22Rv1 (cell line): ENCODE measurements around the gene IL19.
"Not testable (repeated sequence)": the region's sequence is repeated elsewhere in the genome, so short reads cannot be mapped to it uniquely, and the experiment has no call there.

ENCODE experiments used
- H3K27ac ChIP-seq: fragments of 450-650 bp; 2 replicates; pipeline ENCODE4 v1.5.1; 2017
- ZFX ChIP-seq: fragments of 450-650 bp; IDR thresholded peaks from 2 replicates; pipeline ENCODE4 v1.6.1; 2017; ENCODE audit warnings: antibody characterized with exemption, borderline replicate concordance
- TF ChIP-seq, protein P1 (sequence below): fragments of 450-650 bp; IDR thresholded peaks from 2 replicates; pipeline ENCODE4 v1.5.1; 2017; ENCODE audit warnings: mild to moderate bottlenecking

Gene IL19

DNA sequence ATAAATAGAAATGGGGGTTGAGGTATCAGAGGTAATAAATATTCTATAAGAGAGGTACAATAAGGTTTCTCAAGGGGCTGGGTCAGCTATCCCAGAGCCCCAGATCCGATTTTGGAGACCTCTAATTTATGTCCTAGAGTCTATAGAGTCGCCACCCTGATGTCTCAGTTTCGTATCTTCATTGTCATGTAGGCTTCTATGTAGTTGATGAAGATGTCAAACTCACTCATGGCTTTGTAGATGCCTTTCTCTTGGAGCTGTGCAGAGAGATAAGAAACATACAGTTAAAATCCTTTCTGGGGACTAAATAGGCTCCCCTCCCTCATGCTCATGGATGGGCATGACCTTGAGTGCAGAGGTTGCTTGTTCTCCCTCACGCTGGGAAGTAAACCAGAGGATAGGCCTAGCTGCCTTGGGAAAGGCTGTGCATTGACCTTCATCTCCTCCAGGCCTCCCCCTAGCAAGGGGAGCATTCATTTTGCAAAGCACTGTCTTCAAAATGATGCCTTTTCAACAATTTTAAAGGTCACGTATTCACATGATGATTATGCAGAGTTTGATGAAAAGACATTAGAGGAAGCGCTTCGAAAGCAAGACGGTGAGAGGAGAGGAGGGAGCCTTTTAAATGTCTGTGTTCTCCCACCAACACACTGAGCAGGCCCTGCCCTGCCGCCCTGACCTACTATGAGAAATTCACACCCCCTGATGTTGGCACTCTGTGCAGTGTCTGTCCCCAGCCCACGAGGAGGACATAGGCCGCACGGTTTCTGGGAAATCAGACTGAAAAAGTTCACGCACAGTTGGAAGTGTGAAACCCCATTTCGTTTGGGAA lies 1.9 kb upstream of the IL19 start:
- H3K27ac ChIP-seq = no peak overlapping the region
- TF ChIP-seq, protein P1, sequence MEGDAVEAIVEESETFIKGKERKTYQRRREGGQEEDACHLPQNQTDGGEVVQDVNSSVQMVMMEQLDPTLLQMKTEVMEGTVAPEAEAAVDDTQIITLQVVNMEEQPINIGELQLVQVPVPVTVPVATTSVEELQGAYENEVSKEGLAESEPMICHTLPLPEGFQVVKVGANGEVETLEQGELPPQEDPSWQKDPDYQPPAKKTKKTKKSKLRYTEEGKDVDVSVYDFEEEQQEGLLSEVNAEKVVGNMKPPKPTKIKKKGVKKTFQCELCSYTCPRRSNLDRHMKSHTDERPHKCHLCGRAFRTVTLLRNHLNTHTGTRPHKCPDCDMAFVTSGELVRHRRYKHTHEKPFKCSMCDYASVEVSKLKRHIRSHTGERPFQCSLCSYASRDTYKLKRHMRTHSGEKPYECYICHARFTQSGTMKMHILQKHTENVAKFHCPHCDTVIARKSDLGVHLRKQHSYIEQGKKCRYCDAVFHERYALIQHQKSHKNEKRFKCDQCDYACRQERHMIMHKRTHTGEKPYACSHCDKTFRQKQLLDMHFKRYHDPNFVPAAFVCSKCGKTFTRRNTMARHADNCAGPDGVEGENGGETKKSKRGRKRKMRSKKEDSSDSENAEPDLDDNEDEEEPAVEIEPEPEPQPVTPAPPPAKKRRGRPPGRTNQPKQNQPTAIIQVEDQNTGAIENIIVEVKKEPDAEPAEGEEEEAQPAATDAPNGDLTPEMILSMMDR = no peak
- TF ChIP-seq ZFX = no peak

DNA sequence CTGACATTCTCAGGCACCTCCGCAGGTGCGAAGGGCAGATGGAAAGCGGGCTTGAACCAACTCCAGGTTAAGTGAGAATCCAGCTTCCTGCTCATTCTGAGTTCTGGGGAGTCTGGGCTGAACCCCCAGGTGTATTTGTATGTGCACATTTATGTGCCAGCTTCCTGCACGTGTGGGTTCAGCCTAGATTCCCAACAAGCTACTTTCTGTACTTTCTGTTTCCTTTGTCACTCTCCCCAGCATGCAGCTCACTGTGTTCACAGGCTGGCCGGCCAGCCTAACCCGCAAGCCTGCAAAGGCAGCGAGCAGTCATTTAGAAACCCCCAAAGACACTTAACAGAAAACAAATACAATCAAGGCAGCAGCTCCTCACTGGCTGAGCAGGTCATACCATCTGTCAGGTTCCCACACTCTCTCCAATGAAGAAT lies 1.3 kb upstream of the IL19 start:
- TF ChIP-seq, protein P1 = no peak
- TF ChIP-seq ZFX = no peak
- no peak overlapping the region for H3K27ac ChIP-seq

DNA sequence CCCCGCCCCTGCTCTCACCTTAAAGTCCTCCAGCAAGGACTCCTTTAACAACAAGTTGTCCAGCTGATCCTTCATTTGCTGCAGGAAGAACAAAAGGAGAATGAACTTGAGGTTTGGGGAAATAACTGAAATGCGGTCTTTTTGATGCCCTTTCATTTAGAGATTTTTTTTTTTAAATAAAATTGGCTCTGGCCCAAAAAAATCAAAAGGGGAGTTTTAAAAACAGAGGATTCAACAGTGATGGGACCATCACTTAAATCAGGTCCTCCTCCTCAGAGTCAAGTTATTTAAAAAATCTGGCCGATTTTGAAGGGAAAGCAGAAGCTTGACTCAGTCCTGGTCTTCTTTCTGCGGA lies 742 bp downstream of the IL19 start:
- no peak for TF ChIP-seq ZFX
- TF ChIP-seq, protein P1 = no peak
- no peak overlapping the region for H3K27ac ChIP-seq

DNA sequence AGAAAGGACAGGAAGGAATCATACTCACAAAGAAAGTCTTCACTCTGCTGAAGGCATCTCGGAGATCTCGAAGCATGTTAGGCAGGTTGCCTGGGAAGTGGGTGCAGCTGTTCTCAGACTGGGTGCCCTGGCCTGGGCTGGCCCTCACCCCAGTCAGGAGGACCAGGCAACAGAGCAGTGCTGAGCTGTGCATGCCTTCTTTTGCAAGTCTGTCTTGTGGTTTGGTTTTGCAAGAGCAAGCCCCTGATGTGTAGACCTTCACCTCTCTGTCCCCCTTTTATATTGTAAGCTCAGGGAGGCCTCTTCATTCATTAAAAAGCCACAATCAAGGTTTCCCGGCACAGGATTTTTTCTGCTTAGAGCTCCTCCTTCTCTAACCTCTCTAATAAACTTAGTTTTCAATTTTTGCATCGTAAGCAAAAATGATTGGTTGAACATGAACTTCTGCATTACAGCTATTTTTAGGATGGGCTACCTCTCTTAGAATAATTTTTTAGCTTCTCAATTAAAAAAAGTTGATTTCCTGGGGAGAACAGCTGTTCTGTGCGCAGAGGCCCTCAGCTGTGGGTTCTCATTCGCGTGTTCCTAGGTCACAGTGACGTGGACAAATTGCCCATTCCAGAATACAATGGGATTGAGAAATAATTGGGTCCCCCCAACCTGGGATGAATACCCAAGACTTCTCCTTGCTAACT lies 1.8 kb downstream of the IL19 start, which contains the start of gene IL10:
TSS of gene IL10 (minus strand) at position 252 of the 695 bp plus-strand sequence. CDS start at position 193, 59 bp downstream.
- no peak within 1 kb of the TSS for H3K27ac ChIP-seq
- no peak for TF ChIP-seq ZFX
- TF ChIP-seq, protein P1 = no peak

DNA sequence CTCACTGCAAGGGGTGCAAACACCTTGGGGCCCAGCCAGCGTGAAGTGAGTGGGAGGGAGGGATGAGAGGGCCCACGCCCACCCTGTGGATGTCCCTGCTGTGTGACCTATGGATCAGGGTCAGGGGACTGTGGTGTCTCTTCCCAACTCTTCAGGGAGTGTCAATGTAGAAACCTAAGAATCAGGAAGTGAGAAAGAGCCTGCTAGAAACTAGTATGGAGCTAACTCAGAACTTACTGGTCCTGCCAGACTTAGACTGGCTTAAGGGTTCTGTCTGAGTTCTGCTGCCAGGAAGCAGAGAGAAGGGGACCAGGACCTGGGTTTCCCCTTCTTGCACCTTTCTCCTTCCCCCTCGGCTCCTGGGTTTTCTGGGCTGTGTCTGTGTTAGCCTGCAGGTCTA lies 3.5 kb downstream of the IL19 start:
- TF ChIP-seq, protein P1 = no peak
- TF ChIP-seq ZFX = no peak
- no peak overlapping the region for H3K27ac ChIP-seq

DNA sequence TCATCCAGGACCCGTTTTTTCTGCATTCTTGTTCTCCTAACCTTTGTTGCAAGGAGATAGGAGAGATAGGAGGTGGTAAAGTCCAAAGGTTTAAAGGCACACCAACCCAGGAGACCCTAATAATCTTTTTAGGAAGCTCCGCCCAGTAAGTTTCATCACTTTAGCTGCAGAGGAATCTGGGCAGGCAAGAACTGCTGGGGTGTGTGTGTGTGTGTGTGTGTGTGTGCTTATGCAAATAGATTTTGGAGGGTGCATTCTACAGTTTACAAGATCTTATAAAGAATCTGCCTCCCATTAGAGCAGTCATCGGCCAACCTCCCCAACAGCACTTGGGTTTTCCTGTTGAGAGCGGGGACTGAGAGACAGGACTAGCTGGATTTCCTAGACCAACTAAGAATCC lies 5.7 kb downstream of the IL19 start:
- TF ChIP-seq, protein P1 = no peak
- no peak for TF ChIP-seq ZFX
- H3K27ac ChIP-seq = no peak overlapping the region

DNA sequence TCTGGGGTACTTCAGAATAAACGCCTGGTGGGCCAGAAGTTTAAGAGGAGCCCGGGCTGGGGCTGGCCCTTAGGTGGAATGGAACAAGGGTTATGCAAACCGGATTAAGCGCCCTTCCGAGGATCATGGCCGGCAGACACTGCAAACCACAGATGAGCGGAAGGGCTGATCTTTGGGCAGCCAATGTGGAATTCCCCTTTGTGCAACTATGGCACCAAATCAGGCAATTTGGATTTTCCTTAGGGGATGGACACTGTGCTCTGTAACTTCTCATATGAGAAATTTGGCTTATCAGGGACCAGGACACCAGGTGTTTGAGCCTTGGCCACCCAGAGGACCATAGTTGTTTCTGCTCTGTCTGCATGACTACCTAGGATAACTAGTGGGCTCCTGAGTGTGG lies 7.5 kb downstream of the IL19 start:
- no peak for TF ChIP-seq ZFX
- TF ChIP-seq, protein P1 = no peak
- H3K27ac ChIP-seq = no peak overlapping the region

DNA sequence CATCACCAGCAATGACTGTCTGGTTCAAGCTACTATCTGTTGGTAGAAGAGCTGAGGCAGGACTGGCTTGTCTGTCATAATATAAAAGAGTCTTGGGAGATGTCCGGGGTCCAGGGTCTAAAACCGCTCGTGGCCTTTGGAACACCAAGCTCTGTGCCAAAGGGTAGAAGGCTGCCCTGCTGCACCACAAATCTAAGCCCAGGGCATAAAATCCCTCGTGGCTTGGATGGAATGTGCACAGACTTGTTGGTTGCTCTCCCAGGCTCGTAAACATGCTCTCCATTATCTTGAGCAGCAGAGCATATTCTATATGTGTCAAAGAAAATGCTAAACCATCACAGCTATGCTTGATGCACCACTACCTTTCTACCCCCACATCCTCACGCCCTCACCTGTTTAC lies 8.3 kb downstream of the IL19 start:
- not testable (repeated sequence) for H3K27ac ChIP-seq
